GM19468 (cell line): ENCODE results near the gene RARS1.

Experiments
- ATAC-seq: cut with Tn5 transposase; IDR thresholded peaks from one replicate; pipeline ENCODE4 v1.9.1; 2021; ENCODE audit warnings: mild to moderate bottlenecking, moderate library complexity, moderate number of reproducible peaks; ENCODE audit not compliant: unreplicated experiment; ENCODE audit errors: extremely low read depth

RARS1 gene

GRCh38 chr5:168550656-168551055 lies 64.4 kb downstream of the RARS1 start:
- ATAC-seq = no peak

- no peak for ATAC-seq
These were observed 65.9 kb downstream of the RARS1 start for GRCh38 chr5:168552146-168552545.

- no peak for ATAC-seq
These were observed 67.3 kb downstream of the RARS1 start for GRCh38 chr5:168553377-168554130.

- no peak for ATAC-seq
These were observed 71.1 kb downstream of the RARS1 start for GRCh38 chr5:168557389-168557788.

GRCh38 chr5:168562279-168562678 lies 76.0 kb downstream of the RARS1 start:
- no peak for ATAC-seq

- no peak for ATAC-seq
These were observed 77.7 kb downstream of the RARS1 start for GRCh38 chr5:168563959-168564358.

GRCh38 chr5:168568738-168569137 lies 82.5 kb downstream of the RARS1 start:
- ATAC-seq = no peak
